NCI-H1105 (cell line): Measurements from ENCODE around the gene SLC12A3.
"Not testable (repeated sequence)": the region's sequence is repeated elsewhere in the genome, so short reads cannot be mapped to it uniquely, and the experiment has no call there.

ENCODE experiments used
- DNase-seq: peaks from one replicate; lab custom pipeline; 2025; lab: John Stamatoyannopoulos, UW

Gene SLC12A3

DNA sequence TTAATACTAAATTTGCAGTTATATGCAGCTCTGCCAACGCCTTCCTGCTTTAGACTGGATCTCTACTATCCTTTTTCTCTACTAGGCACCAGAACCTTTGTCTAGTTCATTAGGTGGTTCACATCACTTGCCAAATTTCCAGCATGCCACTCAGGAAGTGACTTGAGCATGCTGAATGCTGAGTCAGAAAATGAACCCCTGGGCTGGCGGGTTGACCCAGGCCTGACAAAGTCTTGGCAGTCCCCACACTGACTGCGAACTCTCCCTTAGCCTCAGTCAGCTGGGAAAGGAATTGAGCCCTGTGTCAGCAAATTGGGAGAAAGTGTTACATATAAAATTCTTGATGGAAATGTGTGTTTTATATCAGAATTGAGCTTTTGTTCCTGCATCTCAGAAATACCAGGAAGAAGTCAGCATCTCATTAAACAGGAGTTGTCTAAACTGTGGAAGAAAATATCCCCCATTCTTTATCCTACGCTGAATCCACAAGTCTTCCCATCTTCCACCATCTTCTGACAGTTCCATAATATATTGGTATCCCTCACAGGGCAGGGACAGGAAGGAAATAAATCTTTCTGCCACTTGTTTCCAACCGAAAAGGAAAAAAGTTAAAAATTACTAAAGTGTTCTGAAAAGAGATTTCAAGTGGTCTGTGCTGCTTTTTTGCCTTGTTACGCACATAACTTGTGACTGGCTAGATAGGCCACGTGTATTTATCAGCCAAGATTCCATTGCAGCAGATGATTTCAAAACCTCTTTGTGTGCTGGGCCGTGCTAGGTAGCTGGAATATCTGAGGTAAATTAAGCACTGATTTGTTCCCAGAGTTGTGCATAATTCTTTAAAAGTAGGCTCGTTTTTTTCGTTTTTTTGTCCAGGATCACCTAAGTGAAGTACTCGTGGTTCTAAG is 16.7 kb upstream of the SLC12A3 start:
- DNase-seq, result no peak

DNA sequence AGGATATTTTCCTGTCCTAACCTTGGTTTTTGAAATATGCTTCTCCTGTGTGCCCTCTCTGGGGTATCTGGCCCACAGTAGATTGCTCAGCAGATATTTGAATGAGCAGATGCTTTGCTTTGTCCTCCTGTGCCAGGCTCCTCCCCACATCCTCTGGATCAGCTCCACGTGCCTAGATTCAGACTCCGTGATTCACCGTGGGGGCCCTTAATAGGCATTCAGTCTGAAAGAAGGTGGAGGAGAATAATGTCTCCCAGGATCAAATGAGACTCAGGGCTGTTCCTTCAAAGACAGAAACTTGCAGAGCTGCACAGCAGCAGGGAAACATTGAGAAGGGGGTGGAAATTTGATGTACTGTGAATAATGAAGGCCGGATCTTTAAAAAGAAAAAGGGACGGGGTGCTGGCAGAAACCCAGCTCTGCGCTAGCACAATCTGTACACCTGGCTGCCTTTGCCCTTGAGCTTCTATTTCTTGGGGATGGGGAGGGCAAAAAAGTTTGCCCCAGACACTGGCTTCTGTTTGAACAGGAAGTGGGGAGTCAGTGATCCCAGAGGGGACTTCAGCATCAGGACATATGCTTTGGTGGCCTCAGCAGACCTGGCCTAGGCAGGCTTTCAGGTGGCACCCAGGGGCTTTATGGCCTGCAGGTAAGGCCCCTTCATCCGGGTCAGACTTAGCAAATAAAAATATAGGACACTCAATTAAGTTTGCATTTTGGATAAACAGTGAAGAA is 15.9 kb upstream of the SLC12A3 start:
- DNase-seq, result no peak

DNA sequence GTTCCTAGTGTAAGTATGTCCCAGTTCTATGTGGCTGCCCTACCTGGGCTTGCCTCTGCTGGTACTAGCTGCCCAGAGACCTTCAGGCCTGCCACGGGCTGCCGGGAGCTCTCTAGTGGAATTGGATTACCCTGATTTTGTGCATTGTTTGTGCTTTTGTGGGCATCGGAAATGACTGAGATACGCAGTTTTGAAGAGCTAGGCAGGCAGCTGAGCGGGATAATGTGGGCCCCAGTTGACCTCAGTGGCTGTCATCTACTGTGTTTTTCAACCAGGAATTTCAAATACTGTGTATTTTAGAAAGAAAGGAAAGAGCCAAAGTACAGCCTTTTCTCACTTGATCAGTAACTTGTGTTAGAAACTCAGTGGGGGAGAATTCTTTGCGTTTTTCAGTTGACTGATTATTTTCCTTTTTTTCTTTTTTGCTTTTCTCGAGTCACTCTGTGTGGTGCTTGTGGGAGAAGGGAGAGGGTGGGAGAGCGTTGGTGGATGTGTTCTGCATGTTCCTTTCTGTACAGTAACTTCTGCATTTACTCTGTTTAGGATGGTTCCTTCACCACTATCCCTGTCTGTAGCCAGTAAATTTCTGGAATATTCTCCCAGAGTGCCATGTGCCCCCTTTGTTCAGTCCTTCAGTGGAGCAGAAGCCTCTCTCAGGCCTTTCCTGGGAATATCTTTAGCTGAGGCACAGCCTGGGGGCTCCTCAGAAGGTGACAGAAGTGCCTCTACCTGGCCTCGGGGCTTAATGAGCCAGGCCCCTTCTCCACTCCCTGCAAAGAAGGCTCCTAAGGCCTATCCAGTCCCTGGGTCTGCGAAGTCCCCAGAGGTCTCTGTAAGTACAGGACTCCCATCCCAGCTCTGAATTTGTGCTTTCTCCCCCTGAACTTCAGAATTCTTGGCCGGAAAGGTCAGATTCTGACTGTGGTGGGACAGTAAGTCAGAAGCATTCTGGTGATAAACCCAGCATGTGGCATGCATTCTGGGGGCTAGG is 15.0 kb upstream of the SLC12A3 start:
- DNase-seq, result no peak

DNA sequence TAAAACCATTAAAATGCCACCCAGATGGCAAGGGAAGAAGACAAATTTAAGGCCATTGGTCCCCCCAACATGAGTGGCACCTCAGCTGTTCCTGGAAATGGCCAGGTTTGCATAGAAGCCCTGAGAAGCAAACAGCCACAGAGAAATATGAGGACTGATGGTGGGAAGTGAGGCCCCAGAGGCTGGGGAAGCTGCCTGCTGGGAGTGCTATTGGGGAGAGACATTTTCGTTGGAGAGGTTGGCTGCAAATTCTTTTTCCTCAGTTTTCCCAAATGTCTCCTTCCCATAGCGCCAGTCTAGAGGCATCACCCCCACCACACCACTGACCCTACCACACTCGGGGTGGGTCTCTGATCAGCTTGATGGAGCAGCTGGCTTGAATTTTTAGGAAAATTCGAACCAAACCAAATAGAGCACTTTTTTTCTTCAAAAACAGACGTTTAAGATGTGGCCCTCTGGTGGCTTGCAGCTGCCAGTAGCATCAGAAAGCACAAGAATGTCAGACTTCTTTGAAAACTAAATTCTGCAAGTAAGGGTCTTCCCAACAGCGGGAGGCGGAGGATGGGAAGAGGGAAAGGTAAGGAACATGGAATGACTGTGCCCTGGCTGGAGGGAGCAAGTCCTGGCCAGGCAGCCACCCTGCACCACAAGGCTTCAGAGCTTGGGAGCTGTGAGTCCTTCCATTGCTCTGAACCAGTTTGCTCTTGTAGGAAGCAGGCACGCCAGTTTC is 13.2 kb upstream of the SLC12A3 start:
- DNase-seq, result no peak

DNA sequence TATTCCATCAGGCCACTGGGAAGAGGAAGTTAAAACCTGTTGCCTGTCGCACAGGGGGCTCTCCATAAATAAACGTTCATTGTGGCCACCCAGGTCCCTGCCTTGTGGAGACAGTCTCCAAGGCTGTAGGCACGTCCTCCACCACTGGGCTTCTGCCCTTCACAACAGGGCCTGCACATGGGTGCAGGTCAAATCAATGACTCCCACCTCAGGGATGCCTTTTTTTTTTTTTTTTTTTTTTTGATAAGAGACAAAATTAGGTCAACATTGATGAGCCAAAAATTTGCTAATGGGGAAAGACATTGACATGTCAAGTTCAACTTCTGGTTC is 12.6 kb upstream of the SLC12A3 start:
- DNase-seq, result no peak

DNA sequence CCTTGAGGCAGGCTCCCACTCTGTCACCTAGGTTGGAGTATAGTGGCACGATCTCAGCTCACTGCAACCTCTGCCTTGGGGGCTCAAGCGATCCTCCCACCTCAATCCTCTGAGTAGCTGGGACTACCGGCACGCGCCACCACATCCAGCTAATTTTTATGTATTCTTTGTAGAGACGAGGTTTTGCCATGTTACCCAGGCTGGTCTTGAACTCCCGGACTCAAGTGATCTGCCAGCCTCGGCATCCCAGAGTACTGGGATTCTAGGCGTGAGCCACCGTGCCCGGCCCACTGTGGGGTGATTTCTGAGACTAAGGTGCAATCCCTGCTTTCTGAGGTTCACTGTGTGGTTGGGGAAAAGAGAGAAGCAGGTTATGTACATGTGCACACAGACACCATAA is 12.0 kb upstream of the SLC12A3 start:
- DNase-seq, result no peak

DNA sequence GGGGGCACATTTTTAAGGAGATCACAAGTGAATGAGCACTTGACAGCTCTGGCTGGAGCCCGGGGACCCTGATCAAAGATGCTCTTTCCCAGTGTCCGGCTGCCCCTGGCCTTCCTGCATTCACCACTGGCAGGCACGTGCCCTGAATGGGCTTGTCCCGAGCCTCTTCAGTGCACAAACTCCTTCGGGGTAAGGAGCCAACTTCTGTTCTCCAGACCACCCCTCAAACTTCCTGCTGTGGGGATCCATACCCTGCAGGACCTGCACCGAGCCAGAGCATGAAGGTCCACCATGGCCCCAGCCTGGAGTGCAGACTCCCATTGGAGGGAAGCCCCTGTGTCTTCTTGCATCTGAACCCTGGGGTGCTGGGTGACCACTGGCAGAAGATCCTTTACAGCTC is 9.8 kb upstream of the SLC12A3 start:
- DNase-seq, result no peak

DNA sequence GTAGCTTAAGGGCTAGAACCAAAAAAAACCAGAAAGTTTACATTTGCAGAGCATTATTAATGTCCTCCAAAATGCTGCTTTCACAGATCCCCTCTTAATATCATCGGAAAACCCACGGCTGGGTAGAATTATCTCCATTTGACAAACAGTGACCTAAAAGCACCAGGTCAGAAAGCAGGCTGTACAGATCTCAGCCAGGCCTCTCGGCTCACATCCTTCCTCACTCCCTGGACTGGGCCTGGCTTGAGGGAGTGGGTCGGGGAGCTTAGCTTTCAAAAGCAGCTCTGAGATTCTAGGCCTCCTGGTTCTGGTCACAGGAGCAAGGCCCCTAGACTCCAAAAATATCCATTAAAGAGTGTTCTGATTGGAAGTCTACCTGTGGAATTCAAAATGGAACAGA is 9.1 kb upstream of the SLC12A3 start:
- no peak for DNase-seq

DNA sequence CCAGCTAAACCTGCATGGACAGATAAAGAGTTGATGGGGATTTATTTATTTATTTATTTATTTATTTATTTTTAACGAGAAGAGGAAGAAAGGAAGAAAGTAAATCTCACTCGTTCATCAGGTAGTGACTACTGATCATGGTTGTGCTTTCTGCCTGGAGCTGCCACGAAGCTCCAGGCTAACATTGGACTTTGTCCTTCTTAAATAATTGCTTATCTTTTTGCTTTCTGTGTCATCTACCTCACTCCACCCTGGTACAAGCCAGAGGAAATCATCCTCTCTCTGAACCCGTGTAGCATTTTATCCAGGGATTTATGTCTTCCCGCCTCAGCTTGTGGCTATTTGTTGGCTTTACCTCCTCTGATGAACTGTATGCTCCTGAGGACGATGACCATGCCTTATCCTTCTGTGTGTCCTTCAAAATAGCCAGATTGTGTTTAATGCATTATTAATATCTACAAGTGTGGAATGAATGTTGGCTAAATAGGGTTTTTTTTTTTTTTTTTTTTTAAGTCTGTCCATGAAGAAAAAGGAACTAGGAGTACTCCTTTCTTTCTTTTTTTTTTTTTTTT is 8.0 kb upstream of the SLC12A3 start:
- DNase-seq, result no peak

DNA sequence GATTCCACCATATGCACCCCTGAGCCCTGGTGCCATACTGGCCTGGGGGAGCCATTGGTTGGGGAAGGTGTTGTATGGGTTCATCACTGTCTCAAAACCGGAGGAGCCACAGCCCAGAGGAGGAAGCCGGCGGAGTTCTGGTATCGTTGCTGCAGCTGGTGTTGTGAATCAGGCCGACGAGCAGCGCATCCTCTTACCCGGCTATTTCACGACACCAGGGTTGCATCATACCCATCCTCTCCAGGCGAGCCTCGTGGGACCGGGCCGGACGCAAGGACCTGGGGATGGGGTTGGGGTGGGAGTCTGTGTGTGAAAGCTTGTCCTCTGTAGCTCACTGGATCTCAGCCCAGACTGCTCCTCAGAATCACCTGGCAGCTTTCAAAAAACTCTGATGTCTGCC is 6.6 kb upstream of the SLC12A3 start:
- no peak for DNase-seq

DNA sequence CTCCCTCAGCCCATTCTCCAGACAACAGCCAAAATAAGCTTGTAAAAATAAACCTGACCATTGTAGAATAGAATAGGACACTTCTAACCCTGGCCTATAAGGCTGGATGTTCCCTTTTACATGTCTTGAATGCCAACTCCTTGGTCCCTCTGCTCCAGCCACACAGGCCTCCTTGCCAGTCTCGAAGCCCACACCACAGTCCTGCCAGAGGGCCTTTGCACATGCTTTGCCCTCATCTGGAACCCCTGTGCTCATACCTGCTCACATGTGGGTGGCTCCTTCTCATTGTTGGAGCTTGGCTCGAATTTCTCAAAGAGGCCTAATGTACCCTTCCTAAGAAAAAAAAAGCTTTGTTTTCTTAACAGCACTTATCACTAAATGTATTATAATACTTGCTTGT is 5.4 kb upstream of the SLC12A3 start:
- no peak for DNase-seq

DNA sequence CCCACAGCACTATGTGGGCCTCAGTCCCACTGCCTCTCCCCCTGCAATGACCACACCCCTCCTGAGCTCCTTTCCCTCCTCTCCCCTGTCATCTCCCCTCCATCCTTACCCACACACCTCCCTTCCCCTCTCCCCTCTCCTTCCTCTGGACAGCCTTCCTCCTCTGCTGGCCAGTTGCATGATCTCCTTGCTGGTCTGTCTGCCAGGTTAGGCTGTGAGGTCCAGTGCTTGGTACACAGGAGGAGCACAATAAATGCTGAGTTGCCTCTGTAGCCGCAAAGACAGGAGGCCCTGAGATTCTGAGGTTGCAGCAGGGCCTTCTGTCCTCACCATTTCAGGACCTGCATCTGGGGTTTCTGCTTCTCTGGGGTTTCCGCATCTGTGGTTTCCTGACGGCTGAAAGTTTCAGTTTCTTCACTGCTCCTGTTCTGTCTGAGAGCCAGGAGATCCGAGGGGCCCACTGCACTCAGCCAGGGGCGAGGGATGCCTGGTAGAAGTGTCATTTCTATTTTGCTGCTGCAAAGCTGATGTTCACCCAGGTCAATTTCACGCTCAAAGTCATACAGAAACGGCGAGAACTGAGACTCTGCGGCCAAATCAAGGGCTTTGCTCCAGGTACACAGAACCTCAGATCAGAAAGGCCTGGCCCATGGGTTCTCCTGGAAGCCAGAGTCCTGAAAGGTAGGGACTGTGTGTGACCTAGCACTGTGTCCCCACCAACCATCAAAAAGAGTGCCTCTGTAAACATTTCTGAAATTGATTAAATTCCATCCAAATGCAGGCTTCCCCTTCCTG is 4.6 kb upstream of the SLC12A3 start:
- DNase-seq, result no peak

DNA sequence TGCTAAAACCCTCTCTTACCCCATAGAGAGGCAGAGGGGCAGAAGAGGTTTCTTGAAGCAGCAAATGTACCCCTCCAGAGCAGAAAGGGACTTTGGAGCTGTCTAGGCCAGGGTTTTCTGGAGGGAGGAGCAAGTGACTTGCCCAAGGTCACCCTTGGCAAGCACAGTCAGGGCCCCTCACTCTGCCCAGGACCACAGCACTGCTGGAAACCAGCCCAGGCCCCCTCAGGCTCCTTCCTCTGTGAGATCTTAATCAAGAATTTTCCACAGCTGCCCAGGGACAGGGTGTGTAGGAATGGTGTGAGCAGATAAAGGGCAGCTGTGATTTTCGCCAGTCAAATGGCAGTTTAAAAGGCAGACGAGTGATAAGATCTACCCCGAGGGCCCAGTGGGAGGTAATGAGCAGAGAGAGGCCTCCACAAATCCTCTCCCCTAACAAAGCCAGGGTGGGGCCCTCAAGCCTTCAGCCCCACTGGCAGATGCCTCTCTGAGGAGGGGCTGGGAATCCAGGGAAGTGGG is 3.9 kb upstream of the SLC12A3 start:
- no peak for DNase-seq

DNA sequence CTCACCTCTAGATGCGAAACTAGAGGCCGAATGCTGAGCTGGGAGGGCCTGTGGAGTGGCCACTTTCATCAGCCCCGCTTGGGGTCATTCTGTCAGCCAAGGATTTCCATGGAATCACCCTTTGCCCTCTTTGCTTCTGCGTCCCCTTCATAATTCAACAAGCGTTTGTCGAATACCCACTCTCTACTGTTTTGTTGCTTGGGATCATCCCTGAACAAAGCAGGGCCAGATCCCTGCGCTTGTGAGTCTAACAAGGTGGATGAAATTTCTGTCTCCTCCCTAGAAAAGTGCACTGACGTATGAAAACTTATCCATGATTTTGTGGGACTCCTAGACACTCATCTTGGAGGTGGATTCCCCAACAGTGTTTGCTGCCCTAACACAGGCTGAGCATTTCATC is 3.3 kb upstream of the SLC12A3 start:
- DNase-seq, result no peak

DNA sequence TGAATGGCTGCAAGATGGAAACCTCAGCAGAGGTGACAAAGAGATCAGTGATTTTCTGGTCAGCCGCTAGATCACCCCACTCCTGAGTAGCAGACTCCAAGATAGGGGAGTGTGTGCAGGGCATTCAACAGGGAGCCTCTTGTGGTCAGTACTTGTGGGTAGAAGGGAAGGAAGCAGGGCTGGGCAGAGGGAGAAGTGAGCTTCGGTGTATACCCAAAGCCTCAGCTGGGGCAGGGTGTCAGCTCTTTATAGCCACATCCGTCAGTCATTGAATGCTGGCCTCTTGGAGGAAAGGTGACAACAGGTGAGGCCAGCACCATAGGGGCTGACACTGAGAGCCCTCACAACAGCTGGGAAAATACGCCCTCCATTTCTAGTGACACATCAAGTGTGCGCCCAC is 2.2 kb upstream of the SLC12A3 start:
- DNase-seq, result no peak

DNA sequence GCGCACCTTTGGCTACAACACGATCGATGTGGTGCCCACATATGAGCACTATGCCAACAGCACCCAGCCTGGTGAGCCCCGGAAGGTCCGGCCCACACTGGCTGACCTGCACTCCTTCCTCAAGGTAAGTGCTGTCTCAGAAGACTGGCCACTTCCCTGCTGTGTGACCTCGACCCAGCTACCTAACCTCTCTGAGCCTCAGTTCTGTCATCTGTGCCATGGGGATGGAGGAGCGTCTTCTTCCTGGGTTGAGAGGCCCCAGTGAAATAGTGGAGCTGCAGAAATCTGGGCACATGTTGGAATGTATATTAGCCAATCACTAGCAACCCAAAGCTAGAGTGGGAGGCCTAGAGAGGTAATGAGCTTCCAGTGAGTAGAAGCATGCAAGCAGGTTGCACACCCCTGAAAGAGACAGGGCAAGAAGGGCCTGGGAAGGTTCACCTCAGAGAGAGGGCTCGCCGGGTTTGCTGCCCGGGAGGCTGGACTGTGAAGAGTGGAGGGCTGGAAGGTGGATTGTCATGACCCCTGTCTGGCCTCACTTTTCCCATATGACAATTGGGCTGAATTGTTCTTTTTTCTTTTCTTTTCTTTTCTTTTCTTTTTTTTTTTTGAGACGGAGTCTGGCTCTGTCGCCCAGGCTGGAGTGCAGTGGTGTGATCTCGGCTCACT is 521 bp downstream of the SLC12A3 start:
- DNase-seq, result no peak

DNA sequence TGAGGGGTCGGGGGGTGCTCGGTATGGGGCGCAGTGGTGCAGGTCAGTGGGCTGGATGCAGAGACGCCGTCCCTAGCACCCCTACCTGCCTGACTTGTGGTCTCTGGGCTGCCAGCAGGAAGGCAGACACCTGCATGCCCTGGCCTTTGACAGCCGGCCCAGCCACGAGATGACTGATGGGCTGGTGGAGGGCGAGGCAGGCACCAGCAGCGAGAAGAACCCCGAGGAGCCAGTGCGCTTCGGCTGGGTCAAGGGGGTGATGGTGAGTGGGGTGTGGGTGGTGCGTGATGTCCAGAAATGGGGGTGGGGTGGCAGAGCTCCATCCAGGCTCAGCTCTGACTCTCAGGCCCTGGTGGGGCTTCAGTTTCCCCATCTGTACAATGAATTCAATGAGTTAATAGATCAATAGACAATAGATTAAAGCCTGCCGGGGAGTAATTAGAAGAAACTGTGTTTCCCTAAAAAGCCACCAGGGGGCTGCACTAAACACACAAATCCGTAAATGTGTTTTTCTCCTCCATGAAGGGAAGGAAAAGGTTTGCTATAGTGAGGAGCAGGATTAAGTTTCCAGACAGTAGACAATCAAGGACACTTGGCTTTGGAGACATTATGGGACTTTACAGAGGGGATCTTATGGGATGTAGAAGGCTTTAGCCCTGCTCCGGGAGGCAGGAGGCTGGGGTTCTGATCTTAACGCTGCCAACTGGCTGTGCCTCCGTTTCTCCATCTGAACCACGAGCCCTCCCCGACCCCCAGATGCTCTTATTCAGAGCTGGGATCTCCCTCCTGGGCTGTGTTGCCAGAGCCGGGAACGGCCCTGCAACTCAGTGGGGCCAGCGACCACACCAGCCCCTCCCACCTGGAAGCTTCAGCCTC is 2.2 kb downstream of the SLC12A3 start:
- DNase-seq, result peak; percentile 11

DNA sequence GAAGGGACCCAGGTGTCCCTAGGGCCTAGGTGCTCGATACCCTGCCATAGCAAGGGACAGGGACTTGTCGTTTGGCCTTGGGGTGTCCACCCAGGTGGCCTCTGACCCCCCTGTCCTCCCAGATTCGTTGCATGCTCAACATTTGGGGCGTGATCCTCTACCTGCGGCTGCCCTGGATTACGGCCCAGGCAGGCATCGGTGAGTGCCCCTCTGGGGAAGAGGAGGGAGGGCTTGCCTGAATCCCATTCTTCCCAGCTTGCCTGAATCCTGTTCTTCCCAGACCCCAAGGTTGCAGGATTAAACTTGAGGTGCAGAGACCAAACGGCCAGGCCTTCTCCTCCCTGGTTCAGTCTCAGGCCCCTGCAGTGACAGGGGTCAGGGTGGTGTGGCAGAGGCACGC is 3.2 kb downstream of the SLC12A3 start:
- DNase-seq, result no peak

DNA sequence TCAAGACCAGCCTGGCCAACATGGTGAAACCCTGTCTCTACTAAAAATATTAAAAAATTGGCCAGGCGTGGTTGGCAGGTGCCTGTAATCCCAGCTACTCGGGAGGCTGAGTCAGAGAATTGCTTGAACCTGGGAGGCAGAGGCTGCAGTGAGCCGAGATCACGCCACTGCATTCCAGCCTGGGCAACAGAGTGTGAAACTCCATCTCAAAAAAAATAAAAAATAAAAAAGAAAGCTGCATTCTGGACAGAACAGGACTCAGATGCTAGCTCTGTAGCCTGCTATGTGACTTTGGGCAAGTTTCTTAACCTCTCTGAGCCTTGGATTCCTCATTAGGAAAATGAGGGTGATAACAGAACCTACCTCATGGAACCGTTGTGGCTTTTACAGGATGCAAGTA is 3.8 kb downstream of the SLC12A3 start:
- DNase-seq, result not testable (repeated sequence)
